HG03460 (cell line): ENCODE results near the gene IQGAP1.
"Not testable (repeated sequence)": the region's sequence is repeated elsewhere in the genome, so short reads cannot be mapped to it uniquely, and the experiment has no call there.

Experiments used
- ATAC-seq: cut with Tn5 transposase; IDR thresholded peaks from one replicate; pipeline ENCODE4 v1.9.1; 2021; ENCODE audit not compliant: unreplicated experiment

The IQGAP1 gene

DNA sequence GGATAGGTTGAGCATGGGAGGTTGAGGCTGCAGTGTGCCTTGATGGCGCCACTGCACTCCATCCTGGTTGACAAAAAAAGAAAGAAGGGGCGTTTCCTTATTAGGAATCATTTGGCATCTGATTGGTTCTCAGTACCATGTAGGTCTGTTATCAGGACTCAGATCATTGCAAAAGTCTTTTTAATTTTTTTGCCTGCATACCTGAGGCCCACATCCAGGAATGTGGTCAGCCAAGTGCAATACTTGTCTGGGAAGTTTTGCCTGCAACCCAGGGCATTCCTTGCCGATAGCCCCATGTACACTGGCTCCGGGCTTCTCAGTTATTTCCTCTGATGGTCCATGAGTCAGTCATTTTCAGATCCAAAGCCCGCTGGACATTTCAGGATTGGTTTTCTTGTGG lies 91.6 kb downstream of the IQGAP1 start:
- ATAC-seq, result no peak

DNA sequence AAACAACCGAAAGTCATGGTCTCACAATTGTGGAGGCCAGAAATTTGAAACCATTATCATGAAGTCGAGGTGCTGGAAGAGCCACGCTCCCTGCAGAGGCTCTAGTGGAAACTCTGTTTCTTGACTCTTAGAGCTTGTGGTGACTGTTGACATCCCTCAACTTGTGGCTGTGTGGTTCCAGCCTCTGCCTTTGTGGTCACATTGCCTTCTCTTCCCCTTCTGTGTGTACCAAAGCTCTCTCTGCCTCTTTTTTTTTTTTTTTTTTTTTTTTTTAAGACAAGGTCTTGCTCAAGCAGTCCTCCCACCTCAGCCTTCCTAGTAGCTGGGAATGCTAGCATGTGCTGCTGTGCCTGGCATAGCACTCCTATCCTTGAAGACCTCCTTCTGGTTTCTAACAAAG lies 93.0 kb downstream of the IQGAP1 start:
- no peak for ATAC-seq

DNA sequence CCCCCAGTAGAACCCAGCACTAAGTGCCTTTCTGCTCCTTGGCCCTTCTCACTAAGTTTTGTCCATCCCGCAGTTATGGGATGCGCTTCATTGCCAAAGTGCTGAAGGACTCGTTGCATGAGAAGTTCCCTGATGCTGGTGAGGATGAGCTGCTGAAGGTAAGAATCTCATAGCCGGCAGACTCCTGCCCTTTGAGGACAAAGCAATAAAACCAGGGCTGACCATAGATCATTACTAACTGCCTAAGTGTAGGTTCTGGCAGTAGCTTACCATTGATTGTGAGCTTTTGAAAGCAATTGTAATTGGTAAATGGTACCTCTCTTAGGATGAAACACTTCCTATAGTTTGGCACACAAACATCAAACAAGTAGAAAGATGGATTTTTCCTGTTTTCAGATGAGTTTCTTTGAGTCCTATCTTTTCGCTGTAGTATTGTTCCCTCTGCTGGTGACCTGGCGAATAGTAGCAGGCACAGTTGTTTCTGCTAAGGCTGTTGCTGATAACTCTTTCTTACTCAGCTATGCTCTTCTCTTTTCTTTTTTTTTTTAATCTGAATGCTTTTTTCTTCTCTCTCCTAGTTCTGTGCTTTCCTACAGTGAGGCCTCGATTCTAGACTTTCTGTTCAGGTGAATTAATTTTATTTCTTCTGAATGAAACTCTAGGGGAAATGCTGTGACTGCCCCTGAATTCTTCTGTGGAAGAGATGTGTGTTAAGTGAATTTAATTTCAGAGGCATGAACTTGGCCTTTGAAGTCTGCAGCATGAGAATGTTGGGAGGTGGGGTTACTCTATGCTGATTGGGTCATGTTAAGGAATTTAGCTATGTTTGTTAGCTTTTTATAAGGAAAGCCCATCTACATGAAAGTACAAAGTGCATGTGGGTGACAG lies 94.3 kb downstream of the IQGAP1 start:
- ATAC-seq, result no peak

DNA sequence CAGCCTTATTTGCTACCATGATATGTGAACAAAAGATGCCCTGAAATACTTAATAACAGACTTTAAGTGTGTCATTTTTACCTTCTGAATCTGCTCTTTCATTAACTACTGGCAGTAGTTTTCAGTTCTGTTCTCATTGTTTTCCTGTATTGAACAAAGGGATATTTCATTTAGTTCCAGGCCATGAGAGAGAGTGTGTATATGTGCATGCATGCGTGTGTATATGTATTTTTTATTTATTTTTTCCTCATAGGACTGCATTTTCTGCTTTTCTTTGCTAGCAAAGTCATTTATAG lies 94.9 kb downstream of the IQGAP1 start:
- no peak for ATAC-seq

DNA sequence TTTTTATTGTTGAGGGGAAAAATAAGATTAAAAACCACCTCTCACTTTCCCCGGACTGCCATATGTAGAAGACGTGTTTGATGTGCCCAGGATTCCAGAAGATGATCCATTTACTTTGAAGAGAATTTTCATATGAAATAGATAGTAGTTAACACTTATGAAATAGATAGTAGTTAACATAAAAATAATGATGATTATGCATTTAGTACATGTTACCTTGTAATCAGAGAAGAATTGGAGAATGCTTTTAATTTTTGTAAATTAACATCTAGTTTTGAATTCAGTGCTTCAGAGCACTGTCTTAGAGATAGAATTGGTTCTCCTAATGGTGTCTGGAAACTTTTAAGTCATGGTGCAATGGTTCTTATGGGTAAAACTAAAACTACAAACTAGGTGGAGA lies 95.6 kb downstream of the IQGAP1 start:
- ATAC-seq, result no peak

DNA sequence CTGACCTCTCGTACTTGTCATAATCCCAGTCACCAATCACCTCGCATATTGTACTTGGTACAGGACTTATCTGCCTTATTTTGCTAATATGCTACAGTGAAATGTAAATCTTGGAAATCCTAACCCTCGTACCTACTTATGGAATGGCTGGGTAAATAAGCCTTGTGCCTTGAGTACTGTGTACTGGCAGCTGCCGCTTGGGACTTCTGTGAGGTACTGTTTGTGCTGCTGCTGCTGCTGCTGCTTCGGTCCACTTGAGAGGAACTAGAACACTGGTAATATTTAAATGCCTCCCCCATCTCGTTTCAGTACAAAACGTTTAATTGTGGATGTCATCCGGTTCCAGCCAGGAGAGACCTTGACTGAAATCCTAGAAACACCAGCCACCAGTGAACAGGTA lies 99.1 kb downstream of the IQGAP1 start:
- no peak for ATAC-seq

DNA sequence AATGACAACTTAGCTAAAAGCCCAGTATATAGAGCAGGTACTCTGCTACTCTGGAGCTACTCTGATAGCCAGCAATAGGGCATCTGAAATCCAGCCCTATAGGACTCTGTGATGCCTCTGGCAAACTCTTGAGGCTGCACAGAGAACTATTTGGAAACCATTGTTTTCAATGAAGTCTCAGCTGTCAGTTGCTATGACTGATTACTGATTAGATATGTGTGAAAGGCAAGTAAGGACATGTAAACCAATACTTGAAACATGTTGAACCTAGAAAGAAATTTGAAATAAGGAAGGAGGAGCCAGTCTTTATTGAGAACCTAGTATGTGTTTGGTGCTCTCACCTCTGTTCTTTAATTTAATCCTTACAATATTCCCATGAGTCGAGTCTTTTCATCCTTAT lies 101.5 kb downstream of the IQGAP1 start:
- no peak for ATAC-seq

DNA sequence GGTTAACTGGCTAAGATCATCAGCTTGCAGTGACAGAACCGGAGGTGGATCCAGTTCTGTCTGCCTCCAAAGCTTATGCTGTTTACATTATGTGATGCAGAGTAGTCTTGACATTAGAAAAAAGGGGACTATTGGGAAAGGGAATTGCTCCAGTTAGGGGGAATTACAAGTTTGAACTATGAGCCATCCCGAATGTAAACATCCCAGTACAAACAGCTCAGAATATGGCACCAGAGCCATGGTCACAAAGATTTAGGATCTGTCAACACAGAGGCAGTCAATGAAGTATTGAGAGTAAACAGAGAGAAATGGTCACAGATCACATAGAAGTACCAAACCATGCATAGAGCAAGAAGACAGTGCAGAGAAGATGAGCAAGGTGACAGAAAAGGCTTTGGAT lies 101.9 kb downstream of the IQGAP1 start:
- ATAC-seq, result no peak

DNA sequence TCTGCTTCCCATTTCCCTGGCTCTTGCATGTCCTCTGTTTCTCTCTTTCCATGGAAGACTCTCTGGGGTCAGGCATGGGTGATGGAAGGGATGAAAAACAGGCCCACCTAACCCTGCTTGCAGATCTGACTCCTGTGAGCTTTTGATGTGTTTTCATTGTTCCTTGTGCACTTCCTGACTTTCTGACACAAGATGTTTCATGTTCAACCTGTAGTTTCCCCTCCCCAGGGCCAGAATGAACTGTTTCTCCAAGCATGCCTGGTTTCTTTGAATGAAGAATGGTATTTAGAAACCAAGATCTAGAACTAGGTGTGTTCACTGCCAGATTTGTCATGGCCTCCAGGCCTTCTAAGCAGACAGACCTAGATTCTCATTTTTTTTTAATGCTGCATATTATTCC lies 105.6 kb downstream of the IQGAP1 start:
- ATAC-seq, result no peak

DNA sequence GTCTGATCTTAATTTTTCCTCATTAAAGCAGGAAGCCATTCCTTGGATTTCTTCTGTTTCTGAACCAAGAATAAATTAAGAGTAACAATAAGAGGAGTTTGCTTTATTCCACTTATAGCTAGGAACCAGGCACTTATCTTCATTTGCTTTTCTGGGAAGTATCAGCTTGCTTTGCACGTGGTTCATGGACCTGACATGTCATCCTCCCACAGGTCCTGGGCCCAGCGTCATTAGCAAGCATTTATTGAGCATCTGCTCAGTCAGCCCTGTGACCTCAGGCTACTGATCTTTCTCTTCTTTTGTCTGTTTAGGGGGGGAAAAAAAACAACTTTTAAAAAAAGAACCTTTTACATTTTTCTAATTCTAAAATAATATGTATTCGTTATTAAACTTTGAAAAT lies 107.0 kb downstream of the IQGAP1 start:
- ATAC-seq, result no peak

DNA sequence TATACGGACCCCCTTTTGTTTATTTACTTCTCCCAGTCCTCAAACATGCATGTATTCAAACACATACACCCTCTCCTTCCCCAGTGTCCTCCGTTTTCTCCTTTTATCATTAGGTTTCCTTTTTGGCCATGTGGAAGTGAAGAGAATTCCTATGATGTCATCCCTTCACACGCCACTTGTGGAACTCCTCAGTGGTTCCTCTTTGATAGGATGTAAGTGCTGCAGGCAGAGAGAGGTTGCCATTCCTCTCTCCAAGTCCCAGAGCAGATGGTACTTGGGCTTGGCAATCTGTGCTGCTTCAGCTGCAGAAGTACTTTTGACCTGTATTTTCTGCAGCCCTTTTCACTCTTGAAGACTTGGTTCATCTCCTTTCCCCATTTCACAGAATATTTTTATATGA lies 108.7 kb downstream of the IQGAP1 start:
- no peak for ATAC-seq

DNA sequence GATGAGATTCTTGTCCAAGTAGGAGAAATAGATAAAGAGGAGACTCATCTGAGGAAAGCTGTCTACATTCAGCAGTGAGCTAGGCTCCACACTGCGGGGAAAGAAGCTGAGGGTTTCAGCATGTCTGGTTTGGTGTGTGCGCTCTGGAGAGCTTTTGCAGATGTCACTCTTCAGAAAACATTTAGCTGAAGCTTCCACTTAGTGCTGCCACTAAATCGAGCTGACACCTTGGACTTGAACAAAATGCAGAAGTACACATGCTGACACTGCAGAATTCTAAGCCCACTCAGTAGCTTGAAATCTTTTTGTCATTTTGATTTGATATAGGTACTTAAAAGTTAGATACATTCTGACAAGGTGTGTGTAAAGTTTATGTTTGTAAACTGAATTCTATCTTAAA lies 109.3 kb downstream of the IQGAP1 start:
- ATAC-seq, result no peak

DNA sequence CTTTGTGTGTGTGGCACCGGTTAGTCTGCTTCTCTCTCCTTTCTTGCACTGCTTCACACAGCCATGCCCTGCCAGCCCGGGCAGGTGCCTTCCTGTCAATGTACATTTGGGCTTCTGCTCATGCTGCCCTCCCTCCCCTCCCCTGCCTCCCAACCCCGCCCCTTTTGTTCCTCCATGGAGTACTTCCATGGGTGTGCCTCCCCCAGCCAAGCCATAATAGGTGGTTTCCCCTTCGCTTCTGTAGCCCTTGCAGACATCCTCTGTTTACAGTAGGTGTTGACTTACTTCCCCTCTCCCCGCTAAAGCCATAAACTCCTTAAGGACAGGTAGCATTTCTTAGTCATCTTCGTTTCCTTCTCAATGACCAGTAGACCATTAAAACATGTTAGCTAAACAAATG lies 109.9 kb downstream of the IQGAP1 start:
- ATAC-seq, result no peak

DNA sequence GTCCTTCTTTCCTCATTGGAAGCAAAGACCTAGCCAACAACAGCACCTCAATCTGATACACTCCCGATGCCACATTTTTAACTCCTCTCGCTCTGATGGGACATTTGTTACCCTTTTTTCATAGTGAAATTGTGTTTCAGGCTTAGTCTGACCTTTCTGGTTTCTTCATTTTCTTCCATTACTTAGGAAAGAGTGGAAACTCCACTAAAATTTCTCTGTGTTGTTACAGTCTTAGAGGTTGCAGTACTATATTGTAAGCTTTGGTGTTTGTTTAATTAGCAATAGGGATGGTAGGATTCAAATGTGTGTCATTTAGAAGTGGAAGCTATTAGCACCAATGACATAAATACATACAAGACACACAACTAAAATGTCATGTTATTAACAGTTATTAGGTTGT lies 112.1 kb downstream of the IQGAP1 start:
- no peak for ATAC-seq

DNA sequence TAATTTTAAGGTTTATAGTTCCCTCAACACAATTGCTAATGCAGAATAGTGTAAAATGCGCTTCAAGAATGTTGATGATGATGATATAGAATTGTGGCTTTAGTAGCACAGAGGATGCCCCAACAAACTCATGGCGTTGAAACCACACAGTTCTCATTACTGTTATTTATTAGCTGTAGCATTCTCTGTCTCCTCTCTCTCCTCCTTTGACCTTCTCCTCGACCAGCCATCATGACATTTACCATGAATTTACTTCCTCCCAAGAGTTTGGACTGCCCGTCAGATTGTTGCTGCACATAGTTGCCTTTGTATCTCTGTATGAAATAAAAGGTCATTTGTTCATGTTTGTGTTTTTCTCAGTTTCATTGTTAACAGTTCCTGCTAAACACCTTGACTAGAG lies 113.9 kb downstream of the IQGAP1 start:
- no peak for ATAC-seq

DNA sequence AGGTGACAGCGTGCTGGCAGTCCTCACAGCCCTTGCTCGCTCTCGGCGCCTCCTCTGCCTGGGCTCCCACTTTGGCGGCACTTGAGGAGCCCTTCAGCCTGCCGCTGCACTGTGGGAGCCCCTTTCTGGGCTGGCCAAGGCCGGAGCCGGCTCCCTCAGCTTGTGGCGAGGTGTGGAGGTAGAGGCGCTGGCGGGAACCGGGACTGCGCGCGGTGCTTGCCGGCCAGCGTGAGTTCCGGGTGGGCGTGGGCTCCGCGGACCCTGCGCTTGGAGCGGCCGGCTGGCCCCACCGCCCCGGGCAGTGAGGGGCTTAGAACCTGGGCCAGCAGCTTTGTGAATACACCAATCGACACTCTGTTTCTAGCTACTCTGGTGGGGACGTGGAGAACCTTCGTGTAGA lies 122.7 kb downstream of the IQGAP1 start:
- ATAC-seq, result not testable (repeated sequence)

DNA sequence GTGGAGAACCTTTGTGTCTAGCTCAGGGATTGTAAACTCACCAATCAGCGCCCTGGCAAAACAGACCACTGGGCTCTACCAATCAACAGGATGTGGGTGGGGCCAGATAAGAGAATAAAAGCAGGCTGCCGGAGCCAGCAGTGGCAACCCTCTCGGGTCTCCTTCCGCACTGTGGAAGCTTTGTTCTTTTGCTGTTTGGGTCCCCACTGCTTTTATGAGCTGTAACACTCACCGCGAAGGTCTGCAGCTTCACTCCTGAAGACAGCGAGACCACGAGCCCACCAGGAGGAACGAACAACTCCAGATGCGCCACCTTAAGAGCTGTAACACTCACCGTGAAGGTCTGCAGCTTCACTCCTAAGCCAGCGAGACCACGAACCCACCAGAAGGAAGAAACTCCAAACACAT lies 123.2 kb downstream of the IQGAP1 start:
- ATAC-seq, result not testable (repeated sequence)

DNA sequence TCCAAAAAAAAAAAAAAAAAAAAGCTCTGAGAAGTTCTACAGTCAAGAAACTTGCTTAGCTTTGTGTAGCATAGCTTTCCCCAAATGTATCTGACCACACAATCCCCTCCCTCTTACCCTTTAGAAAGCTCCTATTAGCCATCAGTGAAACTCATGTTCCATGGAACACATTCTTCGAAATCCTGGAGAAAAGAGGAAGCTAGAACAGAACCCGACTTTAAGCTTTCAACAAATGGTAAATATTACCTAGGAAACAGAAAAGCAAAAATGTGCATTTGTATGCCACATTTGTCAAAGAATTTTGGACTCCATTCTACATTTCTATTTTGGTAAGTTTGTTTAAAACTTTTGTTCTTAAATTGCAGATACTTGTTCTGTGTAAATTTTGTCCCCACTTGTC lies 124.2 kb downstream of the IQGAP1 start:
- ATAC-seq, result no peak

DNA sequence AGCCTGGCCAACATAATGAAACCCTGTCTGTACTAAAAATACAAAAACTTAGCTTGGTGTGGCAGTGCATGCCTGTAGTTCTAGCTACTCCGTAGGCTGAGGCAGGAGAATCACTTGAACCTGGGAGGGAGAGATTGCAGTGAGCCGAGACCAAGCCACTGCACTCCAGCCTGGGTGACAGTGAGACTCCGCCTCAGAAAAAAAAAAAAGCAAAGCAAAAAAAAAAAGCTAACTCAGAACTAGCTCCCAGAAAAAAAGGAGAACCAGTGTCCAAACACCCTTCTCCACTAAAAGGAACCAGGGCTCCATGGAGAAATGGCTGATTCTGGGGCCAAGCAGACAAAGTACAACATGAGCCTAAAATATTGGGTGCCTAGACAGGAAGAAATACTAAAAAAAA lies 124.9 kb downstream of the IQGAP1 start:
- ATAC-seq, result no peak

DNA sequence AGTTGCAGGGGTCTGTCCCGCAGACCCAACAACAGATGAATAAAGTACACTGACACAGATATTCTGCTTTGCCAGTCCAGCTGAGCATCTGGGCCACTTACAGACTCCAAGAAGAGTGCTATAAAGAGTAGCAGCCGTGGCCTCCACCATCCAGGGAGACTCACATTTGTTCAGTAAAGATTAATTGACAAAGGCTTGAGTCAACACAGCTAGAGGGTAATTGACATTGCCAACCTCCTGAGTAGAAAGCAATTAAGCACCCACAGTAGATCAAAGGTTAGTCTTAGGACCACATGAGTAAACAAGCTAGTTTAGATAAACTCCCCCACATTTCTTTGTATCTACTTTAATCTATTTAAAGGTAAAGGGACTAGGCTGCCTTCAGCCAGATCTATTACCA lies 125.4 kb downstream of the IQGAP1 start:
- no peak for ATAC-seq

DNA sequence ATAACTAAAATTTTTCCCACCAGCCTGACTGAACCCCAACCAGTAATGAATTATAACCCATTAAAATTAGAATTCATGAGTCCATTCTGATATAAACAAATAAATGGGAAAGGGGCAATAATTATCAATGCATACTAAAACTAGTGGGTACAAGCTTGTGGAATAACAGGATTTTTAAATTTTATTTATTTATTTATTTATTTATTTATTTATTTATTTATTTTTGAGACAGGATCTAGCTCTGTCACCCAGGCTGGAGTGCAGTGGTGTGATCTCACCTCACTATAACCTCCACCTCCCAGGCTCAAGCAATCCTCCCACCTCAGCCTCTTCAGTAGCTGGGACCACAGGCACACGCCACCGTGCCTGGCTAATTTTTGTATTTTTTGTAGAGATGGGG lies 125.9 kb downstream of the IQGAP1 start:
- ATAC-seq, result not testable (repeated sequence)

DNA sequence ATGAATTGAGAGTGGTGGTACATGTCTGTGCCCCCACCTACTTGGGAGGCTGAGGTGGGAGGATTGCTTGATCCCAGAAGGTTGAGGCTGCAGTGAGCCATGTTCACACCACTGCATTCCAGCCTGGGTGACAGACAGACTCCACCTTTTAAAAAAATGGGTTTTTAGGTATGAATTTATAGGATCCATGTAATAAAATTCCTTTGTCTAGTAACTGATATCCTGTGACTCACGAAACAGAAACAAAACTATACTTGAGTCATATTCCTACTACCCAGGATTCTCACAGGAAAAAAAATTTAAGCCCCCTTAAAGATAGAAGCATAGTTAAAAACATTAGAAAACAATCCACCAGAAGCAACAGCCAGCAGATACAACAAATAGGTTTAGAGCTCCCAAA lies 131.6 kb downstream of the IQGAP1 start:
- no peak for ATAC-seq

DNA sequence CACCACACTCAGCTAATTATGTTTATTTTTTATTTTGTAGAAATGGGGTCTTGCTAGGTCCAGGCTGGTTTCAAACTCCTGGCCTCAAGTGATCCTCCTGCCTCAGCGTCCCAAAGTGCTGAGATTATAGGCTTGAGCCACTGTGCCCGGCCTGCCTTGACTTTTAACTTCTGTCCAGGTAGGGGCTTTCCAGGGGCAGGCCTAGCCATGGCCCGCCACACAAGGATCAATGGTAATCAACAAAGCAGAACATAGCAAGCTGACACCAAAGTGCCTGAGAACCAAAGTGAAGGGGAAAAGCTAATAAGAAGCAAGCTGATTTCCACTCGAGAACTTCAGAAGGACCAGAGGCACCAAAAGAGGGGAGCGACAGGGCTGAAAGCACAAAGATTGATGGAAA lies 132.3 kb downstream of the IQGAP1 start:
- ATAC-seq, result no peak
